Measurements from ENCODE around the gene SIAH2. TPM values are rescaled to one million over a fixed set of nuclear protein-coding genes. Genes with fewer than 3 reads are reported as not detected.
"Not testable (repeated sequence)": the region's sequence is repeated elsewhere in the genome, so short reads cannot be mapped to it uniquely, and the experiment has no call there.

The SIAH2 gene
- total RNA-seq, 6 experiments from 2014 or later = 20.5 to 53.0 (median 36.5) TPM

- intact Hi-C loops (cut with DNase I) = loop anchor here in 1 of 2 donors (10.0 kb wide), 1 partner anchor 348 kb away; no protein-coding TSS in a partner anchor
- Histone ChIP-seq H3K36me3 (no peaks in the 10 kb centered on the region), H3K4me1 (no peaks in the 10 kb centered on the region), H3K27ac (no peak overlapping the region), H3K27me3 (no peaks in the 10 kb centered on the region), H3K9me3 (no peaks in the 10 kb centered on the region), H3K4me3 (no peak overlapping the region)
- DNase-seq = no peak
- TF ChIP-seq POLR2A (IDR thresholded peaks at IDR 0.05) = no peak
- TF ChIP-seq CTCF (IDR thresholded peaks at IDR 0.05) = no peak
- 80% methylated on average over 1 of the region's 2 CpGs for WGBS (ENCODE audit: insufficient coverage, low coverage, low lambda C conversion rate, missing lambda C conversion rate)
- no peak for ATAC-seq
Observed at GRCh38 chr3:150797155-150797554, 34.2 kb upstream of the SIAH2 start.

GRCh38 chr3:150796527-150796926 lies 33.6 kb upstream of the SIAH2 start:
- 85% methylated on average over 2 of the region's 2 CpGs for WGBS (ENCODE audit: insufficient coverage, low coverage, low lambda C conversion rate, missing lambda C conversion rate)

GRCh38 chr3:150793641-150794040 lies 30.7 kb upstream of the SIAH2 start:
- Histone ChIP-seq H3K4me3 (no peak overlapping the region), H3K9me3 (no peaks in the 10 kb centered on the region), H3K27ac (no peak overlapping the region), H3K27me3 (no peaks in the 10 kb centered on the region), H3K36me3 (no peaks in the 10 kb centered on the region), H3K4me1 (no peaks in the 10 kb centered on the region)
- TF ChIP-seq CTCF (IDR thresholded peaks at IDR 0.05) (no peak), POLR2A (IDR thresholded peaks at IDR 0.05) (no peak)
- WGBS (ENCODE audit: insufficient coverage, low coverage, low lambda C conversion rate, missing lambda C conversion rate) = 71% methylated on average over 2 of the region's 4 CpGs
- ATAC-seq (peak in 1 of 4 donors; percentile 24), DNase-seq (no peak)
- intact Hi-C loops (cut with DNase I) = loop anchor here in 1 of 2 donors (10.0 kb wide), 1 partner anchor 351 kb away; no protein-coding TSS in a partner anchor

More at GRCh38 chr3:150796527-150796926, 33.6 kb upstream of the SIAH2 start:
- DNase-seq, H3K9me3 ChIP-seq, H3K27me3 ChIP-seq, H3K27ac ChIP-seq, ATAC-seq, H3K4me3 ChIP-seq, H3K36me3 ChIP-seq, H3K4me1 ChIP-seq: not testable (repeated sequence)
- intact Hi-C loops (cut with DNase I) = loop anchor here in 1 of 2 donors (10.0 kb wide), 1 partner anchor 348 kb away; no protein-coding TSS in a partner anchor

- intact Hi-C loops (cut with DNase I) = loop anchor here in 1 of 2 donors (10.0 kb wide), 1 partner anchor 354 kb away; no protein-coding TSS in a partner anchor
- ATAC-seq (no peak), DNase-seq (no peak)
- H3K9me3 ChIP-seq = no peaks in the 10 kb centered on the region
- H3K4me3 ChIP-seq = no peak overlapping the region
- no peaks in the 10 kb centered on the region for H3K27me3 ChIP-seq
- TF ChIP-seq CTCF (IDR thresholded peaks at IDR 0.05) (no peak), POLR2A (IDR thresholded peaks at IDR 0.05) (no peak)
- H3K36me3 ChIP-seq = no peaks in the 10 kb centered on the region
- H3K27ac ChIP-seq = no peak overlapping the region
- peaks cover 0 to 3% (median 0%) of the 10 kb centered on the region in 4 donors for H3K4me1 ChIP-seq
Observed at GRCh38 chr3:150790629-150791028, 27.7 kb upstream of the SIAH2 start.

- TF ChIP-seq POLR2A (IDR thresholded peaks at IDR 0.05) = no peak
- TF ChIP-seq CTCF (IDR thresholded peaks at IDR 0.05) = no peak
- 84% methylated on average over 4 of the region's 4 CpGs for WGBS (ENCODE audit: insufficient coverage, low coverage, low lambda C conversion rate, missing lambda C conversion rate)
Observed at GRCh38 chr3:150789451-150789850, 26.5 kb upstream of the SIAH2 start.

More at GRCh38 chr3:150789451-150789850, 26.5 kb upstream of the SIAH2 start:
- intact Hi-C loops (cut with DNase I) = loop anchor here (10.0 kb wide), 2 partner anchors 65 to 75 kb away; no protein-coding TSS in a partner anchor
- Histone ChIP-seq H3K27me3 (no peaks in the 10 kb centered on the region), H3K27ac (no peak overlapping the region), H3K36me3 (no peaks in the 10 kb centered on the region), H3K4me1 (peaks cover 0 to 3% (median 0%) of the 10 kb centered on the region in 4 donors), H3K9me3 (no peaks in the 10 kb centered on the region), H3K4me3 (no peak overlapping the region)
- ATAC-seq (no peak), DNase-seq (no peak)

All from right lobe of liver (tissue), 6 donors.